GM12864 (cell line): ENCODE measurements around the gene MTOR.

Experiments used
- DNase-seq: peaks from one replicate; pipeline ENCODE4 v3.0.0-alpha.2; 2011; ENCODE audit warnings: low read depth
- H3K4me3 ChIP-seq: 2 replicates; pipeline ENCODE4 v1.5.1; 2011; ENCODE audit warnings: mild to moderate bottlenecking, low read depth, low read length, control low read depth
- TF ChIP-seq, protein P1 (sequence below): IDR thresholded peaks from 2 replicates; pipeline ENCODE4 v1.5.1; 2011; ENCODE audit warnings: low read depth, mild to moderate bottlenecking, moderate library complexity, low read length, control low read depth, inconsistent platforms; ENCODE audit errors: missing control alignments

Gene MTOR

DNA sequence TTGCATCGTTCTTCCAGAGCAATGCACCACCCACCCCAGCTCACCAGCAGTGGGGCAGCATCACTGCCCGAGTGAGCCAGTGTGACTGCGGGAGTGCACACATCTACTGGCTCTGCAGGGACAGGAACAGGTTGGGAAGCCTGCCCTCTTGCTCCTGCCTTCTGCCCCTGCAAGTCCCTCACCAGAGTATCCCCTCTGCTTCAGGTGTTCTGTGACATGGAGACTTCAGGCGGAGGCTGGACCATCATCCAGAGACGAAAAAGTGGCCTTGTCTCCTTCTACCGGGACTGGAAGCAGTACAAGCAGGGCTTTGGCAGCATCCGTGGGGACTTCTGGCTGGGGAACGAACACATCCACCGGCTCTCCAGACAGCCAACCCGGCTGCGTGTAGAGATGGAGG is 69.0 kb downstream of the MTOR start:
- TF ChIP-seq, protein P1, sequence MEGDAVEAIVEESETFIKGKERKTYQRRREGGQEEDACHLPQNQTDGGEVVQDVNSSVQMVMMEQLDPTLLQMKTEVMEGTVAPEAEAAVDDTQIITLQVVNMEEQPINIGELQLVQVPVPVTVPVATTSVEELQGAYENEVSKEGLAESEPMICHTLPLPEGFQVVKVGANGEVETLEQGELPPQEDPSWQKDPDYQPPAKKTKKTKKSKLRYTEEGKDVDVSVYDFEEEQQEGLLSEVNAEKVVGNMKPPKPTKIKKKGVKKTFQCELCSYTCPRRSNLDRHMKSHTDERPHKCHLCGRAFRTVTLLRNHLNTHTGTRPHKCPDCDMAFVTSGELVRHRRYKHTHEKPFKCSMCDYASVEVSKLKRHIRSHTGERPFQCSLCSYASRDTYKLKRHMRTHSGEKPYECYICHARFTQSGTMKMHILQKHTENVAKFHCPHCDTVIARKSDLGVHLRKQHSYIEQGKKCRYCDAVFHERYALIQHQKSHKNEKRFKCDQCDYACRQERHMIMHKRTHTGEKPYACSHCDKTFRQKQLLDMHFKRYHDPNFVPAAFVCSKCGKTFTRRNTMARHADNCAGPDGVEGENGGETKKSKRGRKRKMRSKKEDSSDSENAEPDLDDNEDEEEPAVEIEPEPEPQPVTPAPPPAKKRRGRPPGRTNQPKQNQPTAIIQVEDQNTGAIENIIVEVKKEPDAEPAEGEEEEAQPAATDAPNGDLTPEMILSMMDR = no peak
- DNase-seq = no peak
- no peak overlapping the region for H3K4me3 ChIP-seq

DNA sequence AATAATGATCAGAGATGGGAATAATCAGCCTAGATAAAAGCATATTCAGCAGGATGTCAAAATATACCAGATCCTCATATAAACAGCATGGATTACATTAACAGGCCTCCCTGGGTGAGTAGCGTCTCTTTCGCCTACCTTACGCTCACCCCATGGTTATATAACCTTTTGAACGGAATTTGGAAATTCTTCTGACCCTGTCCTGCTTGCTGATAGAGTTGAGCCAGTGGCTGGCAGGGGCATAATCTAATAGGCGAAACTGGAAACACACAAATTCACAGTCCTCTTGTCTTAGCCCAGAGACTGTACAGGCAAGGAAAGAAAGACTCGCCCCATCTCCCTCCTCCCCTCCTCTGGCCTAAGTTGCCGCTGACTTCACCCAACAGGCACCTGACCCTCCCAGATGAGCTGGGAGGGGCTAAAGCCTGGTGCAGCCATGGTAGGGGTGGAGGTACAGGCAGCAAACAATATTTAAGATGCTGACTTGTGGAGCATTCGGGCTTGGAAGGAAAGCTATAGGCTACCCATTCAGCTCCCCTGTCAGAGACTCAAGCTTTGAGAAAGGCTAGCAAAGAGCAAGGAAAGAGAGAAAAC is 73.4 kb downstream of the MTOR start, which contains the start of gene ANGPTL7:
Gene ANGPTL7 (plus strand): TSS at position 498 of the 594 bp plus-strand sequence. CDS start 225 bp downstream, outside the sequence.
- H3K4me3 ChIP-seq = no peak within 1 kb of the TSS
- DNase-seq = no peak
- TF ChIP-seq, protein P1 = no peak

- no peak overlapping the region for H3K4me3 ChIP-seq
- DNase-seq = no peak
- TF ChIP-seq, protein P1 = no peak
Measured at GRCh38 chr1:11188381-11188780, 74.0 kb downstream of the MTOR start.

DNA sequence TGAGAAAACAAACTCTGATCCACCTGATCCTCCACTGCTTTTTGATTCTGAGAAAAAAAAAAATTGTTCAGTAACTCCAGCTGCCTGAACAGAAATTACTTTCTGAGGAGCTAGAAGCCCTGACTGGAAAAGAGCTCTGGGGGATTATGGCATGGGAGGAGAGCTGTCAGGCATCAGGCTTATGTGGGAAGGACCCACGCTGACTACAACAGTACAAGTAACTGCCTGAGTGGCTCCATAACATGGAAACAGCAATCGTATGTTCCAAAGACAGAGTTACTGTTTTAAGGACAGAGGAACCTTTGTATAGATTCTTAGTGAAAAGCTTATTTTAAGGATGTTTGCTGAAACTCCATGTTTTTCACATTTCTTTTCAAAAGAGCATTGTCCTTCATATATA is 74.4 kb downstream of the MTOR start:
- TF ChIP-seq, protein P1 = no peak
- DNase-seq = no peak
- no peak overlapping the region for H3K4me3 ChIP-seq

- no peak for DNase-seq
- TF ChIP-seq, protein P1 = no peak
- no peak overlapping the region for H3K4me3 ChIP-seq
Measured at GRCh38 chr1:11187494-11187893, 74.9 kb downstream of the MTOR start.

DNA sequence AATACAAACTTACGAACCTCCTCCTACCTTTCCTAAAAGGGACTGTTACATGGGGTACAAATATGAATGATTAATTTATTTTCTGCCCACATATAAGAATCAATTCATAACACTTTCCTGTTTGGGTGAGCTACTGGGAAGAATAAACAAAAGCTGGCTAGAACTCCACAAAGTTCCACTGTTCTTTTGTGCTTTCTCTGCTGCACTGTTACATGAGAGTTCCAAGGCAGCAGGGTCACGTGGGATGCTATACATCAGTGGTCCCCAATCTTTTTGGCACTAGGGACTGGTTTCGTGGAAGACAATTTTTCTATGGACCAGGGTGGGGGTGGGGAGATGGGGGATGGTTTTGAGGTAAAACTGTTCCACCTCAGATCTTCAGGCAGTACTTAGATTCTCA is 75.4 kb downstream of the MTOR start:
- TF ChIP-seq, protein P1 = no peak
- DNase-seq = no peak
- H3K4me3 ChIP-seq = no peak overlapping the region

DNA sequence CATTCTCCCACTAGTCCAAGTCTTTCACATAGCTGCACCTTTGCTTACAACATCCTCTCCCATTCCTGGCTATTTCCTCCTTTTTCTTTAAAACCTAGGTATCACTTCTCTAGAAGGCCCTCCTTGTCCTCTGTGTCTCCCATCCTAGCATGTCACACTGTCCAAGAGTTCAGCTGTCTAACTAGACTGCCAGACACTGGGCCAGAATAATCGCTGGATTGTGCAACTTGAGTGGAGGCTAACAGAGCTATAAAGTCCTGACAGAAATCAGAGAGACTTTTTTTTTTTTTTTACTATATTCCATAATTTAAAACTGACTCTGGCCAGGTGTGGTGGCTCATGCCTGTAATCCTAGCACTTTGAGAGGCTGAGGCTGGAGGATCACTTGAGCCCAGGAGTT is 77.4 kb downstream of the MTOR start:
- TF ChIP-seq, protein P1 = no peak
- H3K4me3 ChIP-seq = no peak overlapping the region
- no peak for DNase-seq
